Activated CD4-positive, alpha-beta T cell treated with anti-CD3 and anti-CD28 coated beads, Interleukin-2, amount 10 ng/mL, durations not matched to agents 24 days and 14 days (primary cell): Measurements from ENCODE around the gene TCF15. TPM values are rescaled to one million over a fixed set of nuclear protein-coding genes. Genes with fewer than 3 reads are reported as not detected.
"Not testable (repeated sequence)": the region's sequence is repeated elsewhere in the genome, so short reads cannot be mapped to it uniquely, and the experiment has no call there.

Experiments
- DNase-seq: peaks from one replicate; pipeline ENCODE4 v3.0.0; 2022
- H3K27ac Mint-ChIP-seq: one replicate; pipeline ENCODE4 v1.8.0; 2022; ENCODE audit warnings: mild to moderate bottlenecking, mixed read lengths
- H3K27me3 Mint-ChIP-seq: one replicate; pipeline ENCODE4 v1.8.0; 2022; ENCODE audit warnings: mixed read lengths
- H3K36me3 Mint-ChIP-seq: one replicate; pipeline ENCODE4 v1.8.0; 2022; ENCODE audit warnings: low read depth, mild to moderate bottlenecking, mixed read lengths
- H3K4me1 Mint-ChIP-seq: one replicate; pipeline ENCODE4 v1.8.0; 2021; ENCODE audit warnings: mixed read lengths
- H3K4me3 Mint-ChIP-seq: one replicate; pipeline ENCODE4 v1.8.0; 2022; ENCODE audit warnings: mild to moderate bottlenecking, moderate library complexity, mixed read lengths
- H3K9me3 Mint-ChIP-seq: one replicate; pipeline ENCODE4 v1.8.0; 2021; ENCODE audit warnings: mixed read lengths
- intact Hi-C: fragments of 100-400 bp; cut with micrococcal nuclease; formaldehyde crosslinking; loops from one replicate; pipeline ENCODE4 v1.15.1; 2023
- total RNA-seq: library from RNA; stranded (reverse); gene quantifications from 2 replicates; pipeline ENCODE4 v1.2.3, GENCODE V29; 2022

TCF15 gene
- total RNA-seq, 1 donor from 2014 or later: 0.12 TPM

DNA sequence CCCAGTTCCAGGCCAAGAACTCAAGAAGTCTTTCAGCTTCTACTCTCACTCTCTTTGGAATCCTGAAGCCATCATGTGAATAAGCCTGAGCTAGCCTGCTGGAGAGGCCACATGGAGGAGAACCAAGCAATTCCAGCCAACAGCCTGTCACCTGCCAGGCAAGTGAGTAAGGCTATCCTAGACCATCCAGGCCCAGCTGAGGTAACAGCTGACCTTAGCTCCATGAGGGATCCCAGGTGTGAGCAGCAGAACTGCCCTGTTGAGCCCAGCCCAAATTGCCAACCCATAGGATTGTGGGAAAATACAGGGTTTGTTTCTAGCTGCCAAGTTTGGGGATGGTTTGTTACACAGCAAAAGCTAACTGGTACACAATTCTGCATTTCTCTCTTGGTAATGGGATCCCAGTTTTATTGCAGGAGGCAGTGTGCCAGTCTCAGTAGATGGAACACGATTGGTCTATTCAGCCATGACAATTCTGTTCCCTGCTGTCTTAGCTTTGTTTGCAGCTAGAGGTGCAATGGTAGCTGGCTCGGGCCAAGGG is 37.4 kb upstream of the TCF15 start:
- peaks cover 16% of the 10 kb centered on the region for H3K27me3 Mint-ChIP-seq
- no peak overlapping the region for H3K27ac Mint-ChIP-seq
- peaks cover 24% of the 10 kb centered on the region for H3K4me1 Mint-ChIP-seq
- H3K9me3 Mint-ChIP-seq: no peaks in the 10 kb centered on the region
- no peak for DNase-seq
- no peak overlapping the region for H3K4me3 Mint-ChIP-seq
- H3K36me3 Mint-ChIP-seq: peaks cover 43% of the 10 kb centered on the region
- intact Hi-C loops: no loop called here

DNA sequence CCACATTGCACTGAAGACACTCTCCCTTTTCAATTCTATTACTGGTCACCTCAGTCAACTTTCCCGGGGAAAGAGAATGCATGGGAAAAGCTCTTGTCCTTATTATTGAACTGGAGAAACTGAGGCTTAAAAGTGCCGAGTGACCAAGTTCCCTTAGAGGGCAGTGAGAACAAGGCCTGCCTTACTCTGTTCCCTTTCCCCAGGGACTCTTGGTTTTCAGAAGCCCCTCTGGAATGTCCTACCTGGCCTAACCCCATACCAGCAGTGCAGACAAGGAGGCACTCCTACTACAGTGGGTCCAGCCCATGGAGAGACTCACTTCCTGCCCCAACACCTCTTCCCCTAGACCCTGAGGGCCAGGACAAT is 36.7 kb upstream of the TCF15 start:
- Mint-ChIP-seq H3K27me3 (peaks cover 16% of the 10 kb centered on the region), H3K9me3 (no peaks in the 10 kb centered on the region), H3K27ac (no peak overlapping the region), H3K4me1 (peaks cover 17% of the 10 kb centered on the region), H3K36me3 (peaks cover 38% of the 10 kb centered on the region), H3K4me3 (no peak overlapping the region)
- intact Hi-C loops: no loop called here
- no peak for DNase-seq

DNA sequence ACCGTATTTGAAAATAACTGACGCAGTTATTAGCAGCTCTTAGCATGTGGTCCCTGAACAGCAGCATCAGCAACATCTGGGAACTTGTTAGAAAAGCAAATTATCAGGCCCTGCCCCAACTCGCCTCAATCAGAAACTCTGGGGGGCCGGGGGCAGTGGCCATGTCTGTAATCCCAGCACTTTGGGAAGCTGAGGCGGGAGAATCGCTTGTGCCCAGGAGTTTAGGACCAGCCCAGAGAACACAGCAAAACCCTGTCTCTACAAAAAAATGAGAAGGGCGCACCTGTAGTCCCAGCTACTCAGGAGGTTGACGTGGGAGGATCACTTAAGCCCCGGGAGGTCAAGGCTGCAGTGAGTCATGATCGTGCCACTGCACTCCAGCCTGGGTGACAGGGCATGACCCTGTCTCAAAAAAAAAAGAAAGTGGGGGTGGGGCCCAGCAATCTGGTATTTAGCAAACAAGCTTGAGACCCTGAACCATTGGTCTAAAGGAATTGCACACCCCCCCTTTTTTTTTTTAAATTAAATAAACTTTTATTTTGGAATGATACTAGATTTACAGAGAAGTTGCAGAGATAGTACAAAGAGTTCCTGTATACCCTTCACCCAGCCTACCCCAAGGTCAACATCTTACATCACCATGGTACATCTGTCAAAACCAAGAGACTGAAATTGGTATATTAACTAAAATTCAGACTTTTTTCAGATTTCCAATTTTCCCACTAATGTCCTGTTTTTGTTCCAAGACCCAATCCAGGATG is 36.2 kb upstream of the TCF15 start:
- Mint-ChIP-seq H3K9me3 (no peaks in the 10 kb centered on the region), H3K4me1 (peaks cover 15% of the 10 kb centered on the region), H3K4me3 (no peak overlapping the region), H3K27ac (no peak overlapping the region), H3K27me3 (peaks cover 19% of the 10 kb centered on the region), H3K36me3 (peaks cover 36% of the 10 kb centered on the region)
- intact Hi-C loops: no loop called here
- DNase-seq: no peak

DNA sequence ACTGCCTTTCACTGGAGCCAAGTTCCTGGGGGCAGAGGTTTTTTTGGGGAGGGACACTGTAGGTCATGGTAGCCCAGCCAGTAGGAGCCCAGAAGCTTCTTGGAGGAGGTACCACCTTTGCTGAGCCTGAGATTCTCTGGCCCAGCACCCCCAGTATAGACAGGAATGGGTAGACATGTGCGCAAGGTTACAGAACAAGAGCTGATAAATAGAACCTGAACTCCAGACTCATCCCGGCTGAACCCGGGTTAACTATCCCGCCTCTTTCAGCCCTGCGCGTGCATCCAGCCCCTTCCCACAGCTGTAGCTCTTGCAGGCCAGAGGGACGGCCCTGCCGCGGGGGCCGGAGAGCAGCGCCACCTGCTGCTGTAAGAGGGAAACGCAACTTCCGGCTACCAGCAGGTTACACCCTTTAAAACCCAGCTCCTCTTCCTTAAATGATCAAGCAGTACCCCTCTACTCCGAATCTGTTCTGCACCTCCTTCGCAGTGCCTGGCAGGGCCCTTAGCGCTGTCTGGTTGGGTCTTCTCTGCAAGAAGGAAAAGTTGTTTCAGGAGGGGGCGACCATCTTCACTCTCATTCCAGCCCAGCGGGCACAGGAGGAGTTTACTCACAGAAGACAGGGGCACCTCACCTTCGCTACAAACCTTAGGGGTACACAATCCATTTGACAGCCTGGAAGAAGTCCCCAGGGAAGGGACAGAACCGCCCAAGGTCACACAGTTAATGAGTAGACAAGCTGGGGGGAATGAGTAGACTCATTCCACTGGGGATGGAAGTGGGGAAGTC is 35.4 kb upstream of the TCF15 start:
- no peaks in the 10 kb centered on the region for H3K9me3 Mint-ChIP-seq
- intact Hi-C loops: loop anchor here (1.0 to 2.0 kb wide), 2 partner anchors 83 to 291 kb away; no protein-coding TSS in a partner anchor
- peaks cover 33% of the 10 kb centered on the region for H3K36me3 Mint-ChIP-seq
- peaks cover 22% of the 10 kb centered on the region for H3K27me3 Mint-ChIP-seq
- H3K4me3 Mint-ChIP-seq: no peak overlapping the region
- DNase-seq: peak; percentile 93
- H3K27ac Mint-ChIP-seq: no peak overlapping the region
- H3K4me1 Mint-ChIP-seq: peaks cover 11% of the 10 kb centered on the region

DNA sequence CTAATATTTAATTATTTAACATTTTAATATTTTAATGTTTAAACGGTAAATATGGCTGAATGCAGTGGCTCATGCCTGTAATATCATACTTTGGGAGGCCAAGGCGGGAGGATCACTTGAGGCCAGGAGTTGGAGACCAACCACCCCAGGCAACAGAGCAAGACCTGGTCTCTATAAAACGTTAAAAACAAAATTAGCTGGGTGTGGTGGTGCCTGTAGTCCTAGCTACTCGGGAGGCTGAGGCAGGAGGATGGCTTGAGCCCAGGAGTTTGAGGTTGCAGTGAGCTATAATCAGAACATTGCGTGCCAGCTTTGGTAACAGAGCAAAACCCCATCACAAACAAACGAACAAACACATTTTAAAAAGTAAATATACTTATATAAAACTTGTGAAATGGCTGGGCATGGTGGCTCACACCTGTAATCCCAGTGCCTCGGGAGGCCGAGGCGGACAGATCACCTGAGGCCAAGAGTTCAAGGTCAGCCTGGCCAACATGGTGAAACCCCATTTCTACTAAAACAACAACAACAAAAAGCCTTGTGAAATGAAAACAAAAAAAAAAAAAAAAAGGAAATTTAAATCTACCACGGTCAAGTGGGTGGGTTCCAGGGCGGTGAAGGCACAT is 34.7 kb upstream of the TCF15 start:
- Mint-ChIP-seq H3K9me3 (no peaks in the 10 kb centered on the region), H3K36me3 (peaks cover 28% of the 10 kb centered on the region)
- intact Hi-C loops: loop anchor here (1.0 to 2.0 kb wide), 2 partner anchors 83 to 290 kb away; no protein-coding TSS in a partner anchor

DNA sequence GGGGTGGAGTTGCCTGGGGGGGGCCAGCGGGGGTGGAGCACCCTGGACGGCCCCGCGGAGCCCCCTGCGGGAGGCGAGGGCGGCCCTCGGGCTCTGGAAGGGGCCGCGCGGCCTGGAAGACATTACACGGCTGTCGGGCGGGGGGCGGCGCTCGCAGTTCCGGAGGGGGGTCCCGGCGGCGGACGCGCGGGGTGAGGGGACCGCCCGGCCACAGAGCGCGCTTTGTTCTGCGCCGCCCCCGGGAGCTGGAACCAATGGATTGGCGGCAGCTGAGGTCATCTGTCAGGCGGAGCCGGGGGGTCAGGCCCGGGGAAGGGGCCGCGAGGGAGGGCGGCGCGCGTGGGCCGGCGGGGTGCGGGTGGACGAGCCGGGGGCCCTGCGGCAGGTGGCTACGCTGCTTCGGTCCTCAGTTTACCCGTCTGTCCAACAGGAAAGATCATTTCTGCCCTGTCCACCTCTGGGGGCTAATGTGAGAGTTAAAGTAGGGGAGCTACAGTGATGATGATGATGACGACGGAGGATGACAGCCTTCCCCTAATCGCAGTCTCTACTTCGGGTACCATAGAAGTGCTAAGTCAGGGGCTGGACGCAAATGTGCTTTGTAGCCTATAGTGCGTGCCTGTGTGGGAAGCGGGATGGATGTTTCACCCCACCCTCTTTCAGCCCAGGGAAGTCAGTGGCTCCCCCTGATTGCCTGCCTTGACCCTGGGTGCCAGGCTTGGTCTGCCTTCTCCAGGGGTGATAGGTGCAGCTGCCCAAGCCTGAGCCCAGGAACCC is 32.5 kb upstream of the TCF15 start:
- Mint-ChIP-seq H3K9me3 (no peaks in the 10 kb centered on the region), H3K4me3 (no peak overlapping the region), H3K4me1 (peaks cover 11% of the 10 kb centered on the region), H3K27ac (no peak overlapping the region), H3K27me3 (peaks cover 26% of the 10 kb centered on the region), H3K36me3 (peaks cover 12% of the 10 kb centered on the region)
- no peak for DNase-seq
- intact Hi-C loops: no loop called here

More for the DNA sequence above, 34.7 kb upstream of the TCF15 start:
- no peak for DNase-seq
- Mint-ChIP-seq H3K27me3 (peaks cover 25% of the 10 kb centered on the region), H3K4me1 (peaks cover 11% of the 10 kb centered on the region), H3K4me3 (no peak overlapping the region), H3K27ac (no peak overlapping the region)

DNA sequence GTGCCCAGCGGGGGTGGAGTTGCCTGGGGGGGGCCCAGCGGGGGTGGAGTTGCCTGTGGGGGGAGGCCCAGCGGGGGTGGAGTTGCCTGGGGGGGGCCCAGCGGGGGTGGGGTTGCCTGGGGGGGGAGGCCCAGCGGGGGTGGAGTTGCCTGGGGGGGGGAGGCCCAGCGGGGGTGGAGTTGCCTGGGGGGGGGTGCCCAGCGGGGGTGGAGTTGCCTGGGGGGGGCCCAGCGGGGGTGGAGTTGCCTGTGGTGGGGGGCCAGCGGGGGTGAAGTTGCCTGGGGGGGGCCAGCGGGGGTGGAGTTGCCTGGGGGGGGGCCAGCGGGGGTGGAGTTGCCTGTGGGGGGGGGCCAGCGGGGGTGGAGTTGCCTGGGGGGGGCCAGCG is 31.9 kb upstream of the TCF15 start:
- intact Hi-C loops, H3K36me3 Mint-ChIP-seq, H3K4me3 Mint-ChIP-seq, H3K27ac Mint-ChIP-seq, DNase-seq, H3K9me3 Mint-ChIP-seq: not testable (repeated sequence)
- H3K4me1 Mint-ChIP-seq: peaks cover 11% of the 10 kb centered on the region
- peaks cover 29% of the 10 kb centered on the region for H3K27me3 Mint-ChIP-seq

DNA sequence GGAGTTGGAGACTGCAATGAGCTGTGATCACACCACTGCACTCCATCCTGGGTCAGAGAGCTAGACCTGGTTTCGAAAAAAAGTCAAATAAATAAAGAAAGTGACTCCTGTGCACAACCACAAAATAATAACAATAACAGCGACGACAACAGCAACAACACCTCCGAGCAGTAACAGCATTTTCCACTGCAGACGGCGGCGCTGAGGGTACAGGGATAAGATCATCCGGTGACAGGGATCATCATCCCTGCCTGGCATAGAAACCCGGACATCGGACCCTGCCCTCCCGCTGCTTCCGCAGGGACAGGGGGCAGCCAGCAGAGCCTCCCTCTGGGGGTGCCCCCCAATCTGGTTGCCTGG is 31.4 kb upstream of the TCF15 start:
- Mint-ChIP-seq H3K4me3 (no peak overlapping the region), H3K36me3 (peaks cover 2% of the 10 kb centered on the region), H3K9me3 (no peaks in the 10 kb centered on the region), H3K27me3 (peaks cover 29% of the 10 kb centered on the region), H3K27ac (peak overlapping the region; percentile 16), H3K4me1 (peaks cover 11% of the 10 kb centered on the region)
- intact Hi-C loops: no loop called here
- DNase-seq: no peak

DNA sequence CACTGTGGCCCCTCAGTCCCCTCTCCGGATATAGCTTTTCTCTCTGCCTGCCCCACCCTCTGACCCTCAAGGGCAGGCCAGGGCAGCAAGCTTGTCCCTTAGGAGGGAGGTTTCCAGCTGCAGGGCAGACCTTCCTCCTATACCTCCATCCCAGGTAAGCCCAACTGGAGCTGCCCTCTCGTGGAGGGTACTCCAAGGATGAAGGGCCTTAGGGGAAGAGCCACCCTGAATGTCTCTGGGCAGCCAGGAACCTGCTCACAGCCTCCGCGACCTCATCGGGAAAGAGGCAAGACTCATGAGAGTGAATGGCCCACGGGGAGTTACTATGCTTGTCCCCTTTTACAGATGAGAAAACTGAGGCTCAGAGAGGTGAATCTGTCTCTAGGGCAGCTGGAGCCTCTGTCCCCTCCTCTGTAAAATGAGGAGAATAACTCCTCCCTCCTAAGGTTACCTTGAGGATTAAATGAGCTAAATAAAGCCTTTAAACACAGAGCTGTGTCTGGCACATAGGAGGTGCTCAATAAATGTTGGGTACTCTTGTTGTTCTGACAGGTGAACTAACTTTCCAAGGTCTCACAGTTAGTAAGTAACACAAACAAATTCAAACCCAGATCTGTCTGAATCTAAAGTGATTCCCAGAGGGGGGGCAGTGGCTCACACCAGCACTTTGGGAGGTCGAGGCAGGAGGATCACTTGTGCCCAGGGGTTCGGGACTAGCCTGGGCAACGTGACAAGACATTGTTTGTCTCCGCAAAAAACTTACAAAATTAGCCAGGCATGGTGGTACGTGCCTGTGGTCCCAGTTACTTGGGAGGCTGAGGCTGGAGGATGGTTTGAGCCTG is 30.8 kb upstream of the TCF15 start:
- Mint-ChIP-seq H3K4me3 (no peak overlapping the region), H3K27ac (no peak overlapping the region), H3K27me3 (peaks cover 32% of the 10 kb centered on the region), H3K4me1 (peaks cover 11% of the 10 kb centered on the region), H3K36me3 (peaks cover 2% of the 10 kb centered on the region), H3K9me3 (no peaks in the 10 kb centered on the region)
- DNase-seq: no peak
- intact Hi-C loops: no loop called here

DNA sequence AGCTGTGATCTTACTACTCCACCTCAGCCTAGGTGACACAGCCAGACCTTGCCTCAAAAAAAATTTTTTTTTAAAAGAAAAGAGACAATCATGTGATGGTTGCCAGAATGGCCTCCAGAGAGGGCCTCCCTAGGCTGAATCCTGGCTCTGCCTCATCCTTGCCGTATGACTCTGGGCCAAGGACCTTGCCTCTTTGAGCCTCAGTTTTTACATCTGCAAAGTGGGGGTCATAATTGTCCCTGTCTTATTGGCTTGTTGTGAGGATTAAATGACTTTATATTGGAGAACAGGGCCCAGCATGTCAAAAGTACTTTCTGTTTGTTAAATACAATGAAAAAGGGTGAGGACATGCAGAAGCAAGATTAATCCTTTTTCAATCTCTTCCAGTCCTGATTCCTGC is 28.5 kb upstream of the TCF15 start:
- H3K36me3 Mint-ChIP-seq: no peaks in the 10 kb centered on the region
- no peak for DNase-seq

DNA sequence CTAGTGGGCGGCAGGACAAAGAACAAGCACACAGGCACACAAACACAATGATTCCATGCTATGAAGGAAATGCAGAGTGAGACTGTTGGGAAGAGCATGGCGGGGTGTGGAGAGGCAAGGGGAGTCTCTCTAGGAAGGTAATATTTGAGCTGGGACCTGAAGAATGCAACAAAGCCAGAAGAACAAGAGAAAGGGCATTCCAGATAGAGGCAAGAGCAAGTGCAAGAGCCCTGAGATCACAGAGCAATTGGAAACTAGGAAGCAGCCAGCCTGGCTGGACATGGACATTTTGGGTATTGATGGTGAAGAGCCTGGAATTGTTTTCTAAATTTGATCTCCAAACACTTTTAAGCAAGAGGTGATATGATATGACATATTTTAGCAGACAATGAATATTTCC is 27.4 kb upstream of the TCF15 start:
- Mint-ChIP-seq H3K9me3 (no peaks in the 10 kb centered on the region), H3K4me1 (peaks cover 5% of the 10 kb centered on the region), H3K27ac (no peak overlapping the region), H3K27me3 (peaks cover 20% of the 10 kb centered on the region), H3K4me3 (no peak overlapping the region), H3K36me3 (no peaks in the 10 kb centered on the region)
- intact Hi-C loops: no loop called here
- DNase-seq: no peak

More for the DNA sequence above, 28.5 kb upstream of the TCF15 start:
- Mint-ChIP-seq H3K9me3 (no peaks in the 10 kb centered on the region), H3K27me3 (peaks cover 25% of the 10 kb centered on the region), H3K4me1 (peaks cover 5% of the 10 kb centered on the region), H3K4me3 (no peak overlapping the region), H3K27ac (no peak overlapping the region)
- intact Hi-C loops: no loop called here

DNA sequence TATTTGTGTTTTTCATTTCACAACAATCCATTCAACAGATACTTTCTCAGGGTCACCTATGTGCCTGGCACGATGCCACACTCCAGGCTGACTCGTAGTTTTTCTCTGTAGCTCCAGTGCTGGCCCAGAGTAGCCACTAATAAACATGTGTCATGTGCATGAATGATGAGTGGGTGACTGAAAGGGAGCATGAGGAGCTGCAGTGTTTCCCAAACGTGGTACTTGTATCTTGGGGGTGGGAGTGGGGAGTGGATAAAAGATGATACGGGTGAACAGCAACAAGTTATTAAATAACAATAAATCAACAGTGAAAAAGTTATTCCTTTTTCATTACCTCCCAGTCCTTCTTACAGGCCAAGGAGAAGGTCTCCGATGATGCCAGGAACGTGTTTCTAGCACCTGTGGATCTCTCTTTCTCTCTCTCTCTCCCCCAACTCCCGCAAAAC is 25.8 kb upstream of the TCF15 start:
- no peaks in the 10 kb centered on the region for H3K36me3 Mint-ChIP-seq
- intact Hi-C loops: no loop called here
- H3K9me3 Mint-ChIP-seq: no peaks in the 10 kb centered on the region
- no peaks in the 10 kb centered on the region for H3K4me1 Mint-ChIP-seq
- H3K27ac Mint-ChIP-seq: no peak overlapping the region
- no peak for DNase-seq
- no peak overlapping the region for H3K4me3 Mint-ChIP-seq
- H3K27me3 Mint-ChIP-seq: peaks cover 15% of the 10 kb centered on the region
